Keratinocyte (primary cell): ENCODE results near the gene BDKRB2. TPM values are rescaled to one million over a fixed set of nuclear protein-coding genes. Genes with fewer than 3 reads are reported as not detected.

Source experiments
- DNase-seq: peaks from one replicate; pipeline ENCODE4 v3.0.0-alpha.2; 2011; ENCODE audit warnings: low read depth, missing footprints, low spot score
- FAIRE-seq: peaks from 2 replicates; lab custom pipeline; 2011; peaks lifted over from hg19 to GRCh38; lab: Jason Lieb, UNC
- H2AFZ ChIP-seq: 2 replicates; pipeline ENCODE4 v1.6.0; 2012; ENCODE audit warnings: low read length, control low read depth, inconsistent platforms; ENCODE audit not compliant: control insufficient read depth
- H3K27ac ChIP-seq: 2 replicates; pipeline ENCODE4 v1.5.1; 2011; ENCODE audit warnings: low read length; ENCODE audit not compliant: control insufficient read depth, insufficient read depth
- H3K27me3 ChIP-seq: 3 replicates; pipeline ENCODE4 v1.6.0; 2011; ENCODE audit warnings: low read length; ENCODE audit not compliant: control insufficient read depth, insufficient read depth; ENCODE audit errors: extremely low read depth
- H3K36me3 ChIP-seq, 2 experiments: 2 replicates in 1 of 2; 3 replicates in 1 of 2; pipeline ENCODE4 v1.5.1; 2011; ENCODE audit warnings: low read length in 2 of 2, mild to moderate bottlenecking in 1 of 2; ENCODE audit not compliant: control insufficient read depth in 2 of 2, insufficient read depth in 2 of 2; ENCODE audit errors: extremely low read depth in 1 of 2
- H3K4me1 ChIP-seq: 3 replicates; pipeline ENCODE4 v1.5.1; 2011; ENCODE audit warnings: low read length; ENCODE audit not compliant: control insufficient read depth, insufficient read depth; ENCODE audit errors: extremely low read depth
- H3K4me2 ChIP-seq: 3 replicates; pipeline ENCODE4 v1.6.0; 2011; ENCODE audit warnings: low read depth, low read length; ENCODE audit not compliant: control insufficient read depth, insufficient read depth; ENCODE audit errors: extremely low read depth
- H3K4me3 ChIP-seq, 3 experiments: fragments of 200-600 bp in 1 of 3; sonication (generic) in 1 of 3; 2 replicates in 2 of 3; 3 replicates in 1 of 3; pipeline ENCODE4 v1.5.1; 2011 to 2016; ENCODE audit warnings: low read length in 3 of 3, mild to moderate bottlenecking in 3 of 3, control low read depth in 2 of 3, inconsistent platforms in 1 of 3, low read depth in 1 of 3, mixed read lengths in 1 of 3, mixed run types in 1 of 3, moderate library complexity in 1 of 3; ENCODE audit not compliant: control insufficient read depth in 2 of 3, insufficient read depth in 2 of 3; ENCODE audit errors: extremely low read depth in 1 of 3
- H3K79me2 ChIP-seq: 2 replicates; pipeline ENCODE4 v1.6.0; 2012; ENCODE audit warnings: low read length; ENCODE audit not compliant: control insufficient read depth, insufficient read depth
- H3K9ac ChIP-seq: 3 replicates; pipeline ENCODE4 v1.6.0; 2011; ENCODE audit warnings: low read length; ENCODE audit not compliant: control insufficient read depth, insufficient read depth; ENCODE audit errors: extremely low read depth
- H3K9me1 ChIP-seq: 3 replicates; pipeline ENCODE4 v1.6.0; 2011; ENCODE audit warnings: low read length; ENCODE audit not compliant: control insufficient read depth, insufficient read depth; ENCODE audit errors: extremely low read depth
- H3K9me3 ChIP-seq: 2 replicates; pipeline ENCODE4 v1.5.1; 2012; ENCODE audit warnings: low read depth, low read length; ENCODE audit not compliant: control insufficient read depth
- H4K20me1 ChIP-seq: 3 replicates; pipeline ENCODE4 v1.6.0; 2011; ENCODE audit warnings: low read length; ENCODE audit not compliant: control insufficient read depth, insufficient read depth; ENCODE audit errors: extremely low read depth
- CTCF ChIP-seq, 3 experiments: IDR thresholded peaks in 1 of 3; conservative IDR thresholded peaks in 1 of 3; optimal IDR thresholded peaks in 1 of 3; 2 replicates in 2 of 3; 3 replicates in 1 of 3; pipeline versions ENCODE3 to v1.5.1; 2011; ENCODE audit warnings: low read length in 3 of 3, mild to moderate bottlenecking in 3 of 3, moderate library complexity in 2 of 3, control low read depth in 1 of 3, inconsistent platforms in 1 of 3; ENCODE audit not compliant: insufficient read depth in 2 of 3; ENCODE audit errors: extremely low read depth in 1 of 3
- EZH2 ChIP-seq: IDR thresholded peaks from one replicate; pipeline ENCODE4 v1.6.1; 2012; ENCODE audit warnings: inconsistent platforms, mild to moderate bottlenecking, low read length, moderate library complexity
- dilution Hi-C: fragments of 300-500 bp; cut with MboI; formaldehyde crosslinking; loops from one replicate; pipeline ENCODE4 v1.7.0; 2020; ENCODE audit warnings: low sequenced_read_pairs; ENCODE audit not compliant: extremely low pct_ligation_motif_present
- polyA plus RNA-seq, 5 experiments: library from polyadenylated mRNA; depleted of rRNA in 3 of 5; stranded (reverse) in 3 of 5; stranded (forward) in 1 of 5; unstranded in 1 of 5; fragments of >200 nt; gene quantifications; 1 replicate in 1 of 5; 2 replicates in 3 of 5; 3 replicates in 1 of 5; pipeline versions ENCODE4 v1.2.1 to v1.2.3, GENCODE V29; 2011 to 2012; ENCODE audit warnings: missing spikeins in 2 of 5, low read depth in 1 of 5, low replicate concordance in 1 of 5

Gene BDKRB2
- polyA plus RNA-seq, 1 donor (not counting 4 experiments of a cell fraction or from before 2014, with no cell fraction given), result 13.2 TPM

GRCh38 chr14:96274122-96274521 lies 69.5 kb downstream of the BDKRB2 start:
- Histone ChIP-seq H3K9me3 (peaks cover 9% of the 10 kb centered on the region), H3K9ac (no peak overlapping the region), H3K4me2 (no peak overlapping the region), H3K27ac (no peak overlapping the region), H3K9me1 (no peaks in the 10 kb centered on the region), H4K20me1 (no peaks in the 10 kb centered on the region), H3K27me3 (no peaks in the 10 kb centered on the region), H3K36me3 (no peaks in the 10 kb centered on the region), H3K4me1 (peaks cover 33% of the 10 kb centered on the region), H2AFZ (no peak overlapping the region), H3K79me2 (no peaks in the 10 kb centered on the region), H3K4me3 (no peak overlapping the region)
- TF ChIP-seq CTCF (optimal IDR thresholded peaks at IDR 0.05 in 1 of 3, IDR thresholded peaks at IDR 0.05 in 1 of 3, conservative IDR thresholded peaks at IDR 0.05 in 1 of 3; ENCODE audit: extremely low read depth in 1 of 3, insufficient read depth in 2 of 3, low read length in 3 of 3), result no peak
- no peak for TF ChIP-seq EZH2
- no peak for FAIRE-seq
- dilution Hi-C loops, result no loop called here
- no peak for DNase-seq

GRCh38 chr14:96274543-96274942 lies 69.9 kb downstream of the BDKRB2 start:
- dilution Hi-C loops, result no loop called here
- peaks cover 9% of the 10 kb centered on the region for H3K9me3 ChIP-seq
- no peak overlapping the region for H3K4me2 ChIP-seq
- H4K20me1 ChIP-seq, result no peaks in the 10 kb centered on the region
- H3K27ac ChIP-seq, result no peak overlapping the region
- DNase-seq, result no peak
- no peak overlapping the region for H2AFZ ChIP-seq
- no peaks in the 10 kb centered on the region for H3K36me3 ChIP-seq
- no peaks in the 10 kb centered on the region for H3K9me1 ChIP-seq
- H3K4me3 ChIP-seq, result no peak overlapping the region
- H3K9ac ChIP-seq, result no peak overlapping the region
- TF ChIP-seq EZH2 (no peak), CTCF (optimal IDR thresholded peaks at IDR 0.05 in 1 of 3, IDR thresholded peaks at IDR 0.05 in 1 of 3, conservative IDR thresholded peaks at IDR 0.05 in 1 of 3; ENCODE audit: extremely low read depth in 1 of 3, insufficient read depth in 2 of 3, low read length in 3 of 3) (no peak)
- FAIRE-seq, result peak; percentile 48
- H3K4me1 ChIP-seq, result peaks cover 29% of the 10 kb centered on the region
- no peaks in the 10 kb centered on the region for H3K27me3 ChIP-seq
- no peaks in the 10 kb centered on the region for H3K79me2 ChIP-seq
